NB4 (cell line): ENCODE results near the gene SLC38A6.

ENCODE experiments used
- CTCF ChIP-seq: IDR thresholded peaks from one replicate; pipeline ENCODE4 v1.5.1; 2012; ENCODE audit warnings: low read depth, low read length
- MYC ChIP-seq: IDR thresholded peaks from 2 replicates; pipeline ENCODE4 v1.6.1; 2011; ENCODE audit warnings: low read depth, low read length

- TF ChIP-seq CTCF, result no peak
- TF ChIP-seq MYC, result no peak
Measured at GRCh38 chr14:61076556-61076955, 95.5 kb downstream of the SLC38A6 start.
